Dedifferentiated amniotic fluid mesenchymal stem cell (primary cell): ENCODE results near the gene KLK3.

Experiments
- DNase-seq: peaks from one replicate; pipeline ENCODE4 v3.0.0-alpha.2; 2016; ENCODE audit errors: extremely low spot score

Gene KLK3

DNA sequence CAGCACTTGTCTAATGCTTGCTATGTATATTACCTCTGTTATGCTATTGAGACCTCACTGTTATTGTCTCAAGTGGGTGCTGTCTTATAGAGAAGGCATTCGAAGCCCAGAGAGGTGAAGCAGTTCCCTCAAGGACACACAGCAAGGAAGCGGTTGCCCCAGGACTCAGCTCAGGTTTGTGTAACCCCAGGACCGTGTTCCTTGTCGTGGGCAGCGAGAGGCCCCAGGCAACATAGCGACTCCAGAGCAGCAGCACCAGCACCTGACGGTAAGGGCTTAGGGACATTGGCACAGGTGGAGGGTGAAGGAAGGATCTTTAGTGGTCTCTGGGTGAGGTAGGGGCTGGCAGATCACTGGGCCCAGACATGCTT, 23.7 kb upstream of the KLK3 start:
- peak; percentile 4 for DNase-seq

- peak; percentile 7 for DNase-seq
These were observed 22.0 kb upstream of the KLK3 start for GRCh38 chr19:50832666-50833065.

DNA sequence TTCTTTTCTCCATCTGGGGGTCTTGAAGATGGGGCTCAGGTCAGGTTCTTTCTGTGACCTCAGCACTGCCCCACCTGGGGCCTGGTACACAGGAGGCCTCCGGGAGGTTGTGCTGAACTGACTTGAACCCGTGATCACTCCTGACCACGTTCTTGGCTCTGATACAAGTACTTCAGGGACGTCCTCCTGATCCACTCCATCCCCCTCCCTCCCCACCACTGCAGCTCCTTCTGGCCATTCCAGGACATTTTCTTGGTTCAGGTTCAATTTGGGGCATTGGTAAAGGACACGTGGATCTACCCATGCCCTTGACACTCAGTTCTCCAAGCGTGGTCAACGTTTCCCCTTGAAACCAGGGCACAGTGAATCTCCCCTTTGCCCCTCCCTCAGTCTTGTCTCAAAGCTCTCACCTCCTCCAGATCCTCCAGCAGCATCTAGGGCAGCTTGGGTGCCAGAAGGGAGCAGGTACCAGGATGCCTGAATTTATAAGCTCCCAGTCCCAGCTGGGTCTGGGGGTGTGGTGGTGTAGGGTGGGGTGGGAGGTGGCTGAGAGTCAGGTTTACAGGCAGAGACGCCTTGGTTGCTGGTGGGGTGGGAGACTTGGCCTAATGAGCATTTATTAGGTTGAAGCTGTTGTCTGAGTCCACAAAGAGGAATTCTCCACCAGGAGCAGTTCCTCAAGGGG, 21.5 kb upstream of the KLK3 start, which contains the start of gene KLK15:
Gene KLK15, minus strand, starts transcription at position 458 of the 685 bp plus-strand sequence. CDS start 2,082 bp downstream, outside the sequence.
- DNase-seq, result peak; percentile 8

DNA sequence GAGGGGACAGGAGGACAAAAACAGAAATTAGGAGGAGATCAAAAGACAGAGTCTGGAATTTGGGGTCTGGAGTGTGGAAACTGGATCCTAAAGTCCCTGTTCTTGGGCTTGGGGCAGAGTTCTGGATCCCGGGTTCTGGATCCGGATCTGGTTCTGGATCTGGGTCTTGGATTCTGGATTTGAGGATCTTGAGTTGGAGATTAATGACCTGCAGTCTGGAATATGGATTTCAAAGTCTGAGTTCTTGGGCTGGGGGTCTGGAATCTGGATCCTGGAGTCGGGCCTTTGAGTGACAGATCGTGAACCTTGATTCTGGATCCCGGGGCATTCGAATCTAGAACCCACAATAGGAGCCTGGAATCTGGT, 20.9 kb upstream of the KLK3 start:
- peak; percentile 9 for DNase-seq

GRCh38 chr19:50835103-50835784, 19.5 kb upstream of the KLK3 start:
- peak; percentile 11 for DNase-seq

DNA sequence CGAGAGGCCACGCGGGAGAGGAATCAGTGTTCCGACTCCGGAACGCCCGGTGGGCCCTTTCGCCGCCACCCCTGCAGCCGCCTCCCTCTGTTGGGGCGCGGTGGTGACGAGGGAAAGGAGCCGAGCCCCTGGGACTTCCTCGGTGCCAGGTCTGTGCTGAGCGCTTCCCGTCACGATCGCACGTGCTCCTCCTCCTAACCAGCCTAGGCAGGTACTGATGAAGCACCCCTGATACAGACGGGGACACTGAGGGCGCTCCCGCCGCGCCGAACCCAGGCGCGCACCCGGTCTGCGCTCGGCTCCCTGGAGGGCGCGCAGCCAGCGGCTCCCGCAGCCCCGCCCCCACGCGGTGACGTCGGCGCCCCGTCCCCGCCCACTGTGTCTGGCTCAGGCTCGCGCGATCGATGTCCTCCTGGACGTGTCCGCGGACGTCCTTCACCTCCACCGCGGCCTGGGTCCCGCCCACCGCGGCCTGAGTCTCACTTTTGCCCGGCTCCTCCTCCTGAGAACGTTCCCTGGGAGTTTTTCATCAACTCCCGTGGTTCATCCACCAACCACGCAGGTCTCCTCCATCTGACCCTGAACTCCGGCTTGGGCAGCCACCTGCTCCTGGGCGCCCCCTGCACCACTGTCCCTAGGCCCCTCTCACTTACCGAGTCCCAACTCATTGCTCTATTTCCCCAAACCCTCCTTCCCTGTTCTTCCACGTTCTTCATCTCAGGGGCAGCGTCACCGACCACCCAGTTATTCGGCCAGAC, 18.8 kb upstream of the KLK3 start:
- DNase-seq, result no peak

DNA sequence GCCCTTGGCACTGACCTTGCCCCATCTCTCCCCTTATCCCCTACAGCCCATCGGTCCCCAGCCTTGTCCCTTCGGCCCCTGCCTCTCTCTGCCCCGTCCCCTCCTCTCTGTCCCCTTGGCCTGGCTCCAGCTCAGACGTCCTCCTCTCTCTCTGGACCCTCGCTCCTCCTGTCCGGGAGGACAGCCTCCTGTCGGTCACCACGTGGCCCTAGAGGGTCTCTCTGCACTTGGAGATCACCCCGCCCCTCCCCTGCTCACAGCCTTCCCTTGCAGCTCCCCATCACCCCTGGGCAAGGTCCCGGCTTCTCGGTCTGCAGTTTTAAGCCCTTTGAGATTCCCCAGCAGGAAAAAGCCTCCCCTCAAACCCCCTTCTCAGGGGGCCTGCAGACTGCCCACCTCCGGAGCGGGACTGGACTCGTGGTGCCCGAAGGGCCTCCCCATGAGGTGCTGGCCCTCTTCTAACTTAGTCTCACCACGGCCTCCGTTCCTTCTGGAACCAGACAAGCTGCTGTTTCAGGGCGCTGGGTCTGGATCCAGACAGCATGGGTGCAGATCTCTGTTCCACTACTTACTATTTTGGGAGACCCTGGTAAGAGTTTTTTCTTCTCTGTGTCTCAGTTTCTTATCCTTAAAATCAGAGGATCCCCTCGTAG, 18.0 kb upstream of the KLK3 start:
- DNase-seq, result no peak

DNA sequence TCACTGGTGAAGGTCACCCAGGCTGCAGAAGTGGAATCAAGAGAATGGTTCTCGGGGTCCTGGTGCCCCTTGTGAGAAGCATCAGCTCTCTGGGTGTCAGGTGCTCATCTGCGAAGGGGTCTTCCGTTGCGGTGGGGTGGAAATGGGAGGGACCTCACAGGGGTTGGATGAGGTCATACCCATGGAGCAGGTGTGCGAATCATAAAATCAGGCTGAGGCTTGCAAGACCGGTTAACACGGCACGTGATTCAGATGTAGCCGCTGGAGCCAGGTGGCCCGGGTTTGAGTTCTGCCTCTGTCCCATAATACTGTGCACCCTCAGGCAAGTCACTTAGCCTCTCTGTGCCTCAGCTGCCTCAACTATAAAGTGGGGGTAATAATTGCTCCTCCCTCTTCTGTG, 17.4 kb upstream of the KLK3 start:
- DNase-seq, result no peak

DNA sequence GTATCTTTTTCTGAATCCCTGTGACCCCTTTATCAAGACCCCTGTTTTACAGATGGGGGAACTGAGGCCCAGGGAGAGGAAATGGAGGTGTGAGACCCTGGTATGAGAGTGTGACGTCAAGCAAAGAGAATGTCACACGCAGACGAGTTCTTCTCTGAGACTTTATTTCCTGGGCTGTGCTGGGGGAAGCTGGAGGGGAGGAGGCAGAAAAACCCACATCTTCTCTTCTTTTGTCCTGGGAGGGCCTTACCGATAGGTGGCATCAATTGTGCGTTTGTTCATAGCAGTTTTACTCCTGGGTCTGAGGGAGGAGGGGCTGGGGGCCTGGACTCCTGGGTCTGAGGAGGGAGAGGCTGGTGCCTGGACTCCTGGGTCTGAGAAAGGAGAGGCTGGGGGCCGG, 16.5 kb upstream of the KLK3 start:
- DNase-seq, result no peak

DNA sequence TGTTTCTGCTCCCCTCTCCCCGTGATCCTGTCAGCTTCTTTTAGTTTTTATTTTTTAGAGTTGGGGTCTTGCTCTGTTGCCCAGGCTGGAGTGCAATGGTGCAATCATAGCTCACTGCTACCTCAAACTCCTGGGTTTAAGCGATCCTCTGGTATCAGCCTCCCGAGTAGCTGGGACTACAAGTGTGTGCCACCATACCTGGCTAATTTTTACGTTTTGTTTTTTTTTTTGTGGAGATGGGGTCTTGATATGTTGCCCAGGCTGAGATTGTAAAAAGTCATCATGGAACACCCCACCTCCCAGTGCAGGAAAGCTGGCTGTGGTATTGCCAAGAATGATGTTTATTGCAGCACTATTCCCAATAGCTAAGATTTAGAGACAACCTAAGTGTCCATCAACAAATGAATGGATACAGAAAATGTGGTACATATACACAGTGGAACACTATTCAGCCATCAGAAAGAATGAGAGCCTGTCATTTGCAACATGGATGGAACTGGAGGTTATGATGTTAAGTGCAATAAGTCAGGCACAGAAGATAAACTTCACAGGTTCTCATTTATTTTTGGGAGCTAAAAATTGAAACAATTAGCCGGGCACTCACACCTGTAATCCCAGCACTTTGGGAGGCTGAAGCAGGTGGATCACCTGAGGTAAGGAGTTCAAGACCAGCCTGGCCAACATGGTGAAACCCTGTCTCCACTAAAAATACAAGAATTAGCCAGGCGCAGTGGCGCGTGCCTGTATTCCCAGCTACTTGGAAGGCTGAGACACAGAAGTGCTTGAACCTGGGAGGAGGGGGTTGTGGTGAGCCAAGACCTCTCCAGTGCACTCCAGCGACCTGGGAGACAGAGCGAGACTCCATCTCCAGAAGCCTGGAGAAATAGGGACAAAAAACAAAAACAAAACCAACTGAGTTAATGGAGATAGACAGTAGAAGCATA, 14.7 kb upstream of the KLK3 start:
- DNase-seq, result no peak

DNA sequence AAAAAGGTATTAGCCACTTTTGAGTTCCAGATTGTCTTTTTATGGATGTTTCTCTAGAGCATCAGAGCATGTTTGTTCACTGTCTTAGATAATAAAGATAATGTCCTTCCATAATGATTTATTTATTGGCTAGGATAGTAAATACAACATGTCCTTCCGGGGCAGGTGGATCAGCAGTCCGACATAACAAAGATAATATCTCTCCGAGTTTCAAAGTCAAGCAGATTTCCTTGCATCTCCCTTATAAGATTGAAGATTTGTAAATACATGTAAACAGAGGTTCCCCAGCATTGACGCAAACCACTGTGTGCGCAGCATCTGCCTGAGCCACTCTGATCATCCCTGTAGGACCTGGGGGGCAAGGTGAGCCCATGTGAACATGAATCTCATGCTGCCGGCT, 12.6 kb upstream of the KLK3 start:
- DNase-seq, result no peak

DNA sequence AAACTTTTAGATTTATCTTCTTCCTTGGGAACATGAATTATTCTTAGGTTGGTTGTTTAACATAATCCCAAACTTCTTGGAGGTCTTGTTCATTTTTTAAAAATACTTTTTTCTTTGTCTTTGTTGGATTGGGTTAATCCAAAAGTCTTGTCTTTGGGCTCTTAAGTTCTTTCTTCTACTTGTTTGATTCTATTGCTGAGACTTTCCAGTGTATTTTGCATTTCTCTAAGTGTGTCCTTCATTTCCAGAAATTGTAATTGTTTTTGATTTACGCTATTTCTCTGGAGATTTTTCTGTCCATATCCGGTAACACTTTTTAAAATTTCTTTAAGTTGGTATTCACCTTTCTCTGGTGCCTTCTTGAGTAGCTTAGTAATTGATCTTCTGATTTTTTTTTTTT, 11.5 kb upstream of the KLK3 start:
- no peak for DNase-seq

- no peak for DNase-seq
These were observed 11.0 kb upstream of the KLK3 start for GRCh38 chr19:50843701-50844221.

DNA sequence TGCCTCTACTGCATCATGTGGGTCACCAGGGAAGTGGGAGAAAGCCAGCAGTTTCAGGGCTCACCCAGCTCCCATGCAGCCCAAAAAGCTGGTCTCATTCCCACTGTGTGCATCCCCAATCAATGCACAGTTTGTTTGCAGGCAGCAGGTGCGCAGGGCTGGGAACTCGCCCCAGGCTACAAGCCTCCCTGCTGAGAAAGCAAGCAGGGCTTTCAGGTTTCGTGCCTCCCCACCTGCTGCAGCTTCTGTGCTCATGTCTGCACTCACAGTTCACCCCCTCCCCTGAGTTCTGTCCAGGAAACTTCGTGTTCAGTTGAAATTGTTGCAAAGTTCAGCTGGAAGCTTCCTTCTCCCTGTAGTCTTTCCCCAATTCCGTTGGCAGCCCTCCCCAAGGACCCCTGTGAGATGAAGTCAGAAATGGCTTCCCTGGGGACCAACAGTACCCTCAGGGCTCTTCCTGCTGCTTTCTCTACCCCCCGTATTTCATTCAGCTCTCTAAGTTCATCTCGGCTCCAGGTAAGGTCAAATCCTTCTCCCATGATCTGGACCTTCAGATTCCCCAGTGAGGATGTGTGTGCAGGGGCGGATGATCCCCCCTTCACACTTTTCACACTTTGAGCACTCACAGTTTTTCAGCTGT, 10.3 kb upstream of the KLK3 start:
- DNase-seq, result no peak

DNA sequence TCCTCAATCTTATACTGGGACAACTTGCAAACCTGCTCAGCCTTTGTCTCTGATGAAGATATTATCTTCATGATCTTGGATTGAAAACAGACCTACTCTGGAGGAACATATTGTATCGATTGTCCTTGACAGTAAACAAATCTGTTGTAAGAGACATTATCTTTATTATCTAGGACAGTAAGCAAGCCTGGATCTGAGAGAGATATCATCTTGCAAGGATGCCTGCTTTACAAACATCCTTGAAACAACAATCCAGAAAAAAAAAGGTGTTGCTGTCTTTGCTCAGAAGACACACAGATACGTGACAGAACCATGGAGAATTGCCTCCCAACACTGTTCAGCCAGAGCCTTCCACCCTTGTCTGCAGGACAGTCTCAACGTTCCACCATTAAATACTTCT, 4.0 kb upstream of the KLK3 start:
- peak; percentile 9 for DNase-seq

GRCh38 chr19:50851620-50852019, 3.1 kb upstream of the KLK3 start:
- no peak for DNase-seq

- DNase-seq, result no peak
These were observed 2.7 kb downstream of the KLK3 start for GRCh38 chr19:50857366-50857765.

DNA sequence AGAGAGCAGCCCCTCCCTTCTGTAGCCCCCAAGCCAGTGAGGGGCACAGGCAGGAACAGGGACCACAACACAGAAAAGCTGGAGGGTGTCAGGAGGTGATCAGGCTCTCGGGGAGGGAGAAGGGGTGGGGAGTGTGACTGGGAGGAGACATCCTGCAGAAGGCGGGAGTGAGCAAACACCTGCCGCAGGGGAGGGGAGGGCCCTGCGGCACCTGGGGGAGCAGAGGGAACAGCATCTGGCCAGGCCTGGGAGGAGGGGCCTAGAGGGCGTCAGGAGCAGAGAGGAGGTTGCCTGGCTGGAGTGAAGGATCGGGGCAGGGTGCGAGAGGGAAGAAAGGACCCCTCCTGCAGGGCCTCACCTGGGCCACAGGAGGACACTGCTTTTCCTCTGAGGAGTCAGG, 4.2 kb downstream of the KLK3 start:
- DNase-seq, result no peak

- DNase-seq, result no peak
These were observed 5.1 kb downstream of the KLK3 start for GRCh38 chr19:50859849-50860248.

DNA sequence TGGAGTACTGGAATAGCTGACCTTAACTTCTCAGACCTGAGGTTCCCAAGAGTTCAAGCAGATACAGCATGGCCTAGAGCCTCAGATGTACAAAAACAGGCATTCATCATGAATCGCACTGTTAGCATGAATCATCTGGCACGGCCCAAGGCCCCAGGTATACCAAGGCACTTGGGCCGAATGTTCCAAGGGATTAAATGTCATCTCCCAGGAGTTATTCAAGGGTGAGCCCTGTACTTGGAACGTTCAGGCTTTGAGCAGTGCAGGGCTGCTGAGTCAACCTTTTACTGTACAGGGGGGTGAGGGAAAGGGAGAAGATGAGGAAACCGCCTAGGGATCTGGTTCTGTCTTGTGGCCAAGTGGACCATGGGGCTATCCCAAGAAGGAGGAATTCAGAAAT, 6.3 kb downstream of the KLK3 start:
- no peak for DNase-seq
